HG02798 (cell line): Measurements from ENCODE around the gene OR10Z1.

Experiments
- ATAC-seq: cut with Tn5 transposase; IDR thresholded peaks from one replicate; pipeline ENCODE4 v1.9.1; 2021; ENCODE audit warnings: mild to moderate bottlenecking; ENCODE audit not compliant: unreplicated experiment, poor library complexity

Gene OR10Z1, protein sequence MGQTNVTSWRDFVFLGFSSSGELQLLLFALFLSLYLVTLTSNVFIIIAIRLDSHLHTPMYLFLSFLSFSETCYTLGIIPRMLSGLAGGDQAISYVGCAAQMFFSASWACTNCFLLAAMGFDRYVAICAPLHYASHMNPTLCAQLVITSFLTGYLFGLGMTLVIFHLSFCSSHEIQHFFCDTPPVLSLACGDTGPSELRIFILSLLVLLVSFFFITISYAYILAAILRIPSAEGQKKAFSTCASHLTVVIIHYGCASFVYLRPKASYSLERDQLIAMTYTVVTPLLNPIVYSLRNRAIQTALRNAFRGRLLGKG

GRCh38 chr1:158604968-158605367 lies at the start of gene OR10Z1:
OR10Z1 (plus strand) TSS chr1:158605268; CDS start chr1:158606439, 1,171 bp downstream.
- ATAC-seq, result no peak

DNA sequence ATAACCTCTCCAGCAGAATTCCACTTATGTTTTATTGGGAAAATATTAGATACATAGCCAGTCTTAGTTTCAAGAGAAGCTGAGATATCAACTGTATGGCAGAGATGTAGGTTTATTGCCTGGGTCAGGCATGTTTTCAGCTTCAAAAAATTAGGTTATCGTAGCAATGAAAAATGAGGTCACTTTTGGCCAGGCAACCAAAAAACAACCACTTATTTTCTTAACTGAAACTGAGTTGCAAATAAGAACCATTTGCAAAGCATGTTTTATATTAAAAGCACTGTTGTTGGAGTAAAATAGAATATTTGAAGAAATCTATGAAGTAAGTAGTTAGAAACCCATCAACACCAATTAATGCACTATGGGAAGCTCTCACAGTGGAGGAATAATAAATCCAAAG lies 45.4 kb upstream of the OR10Z1 start:
- ATAC-seq, result no peak

DNA sequence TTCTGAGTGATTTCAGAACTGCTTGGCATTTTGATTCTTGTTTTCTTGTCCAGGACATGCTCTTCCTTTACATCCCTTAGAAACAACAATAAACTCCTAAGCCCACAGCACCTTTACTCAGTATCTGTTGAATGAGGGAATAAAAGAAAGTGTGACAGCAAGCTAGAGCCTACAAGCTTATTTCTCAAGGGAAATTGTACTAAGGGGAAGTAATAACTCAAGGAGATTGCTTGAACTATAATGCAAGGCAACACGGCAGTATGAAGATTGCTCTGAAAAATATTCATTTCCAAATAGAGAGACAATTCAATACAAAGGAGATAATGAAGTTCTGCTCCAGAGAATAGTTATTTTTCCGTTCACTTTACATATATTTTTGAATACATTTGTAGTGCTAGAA lies 41.2 kb upstream of the OR10Z1 start:
- no peak for ATAC-seq

DNA sequence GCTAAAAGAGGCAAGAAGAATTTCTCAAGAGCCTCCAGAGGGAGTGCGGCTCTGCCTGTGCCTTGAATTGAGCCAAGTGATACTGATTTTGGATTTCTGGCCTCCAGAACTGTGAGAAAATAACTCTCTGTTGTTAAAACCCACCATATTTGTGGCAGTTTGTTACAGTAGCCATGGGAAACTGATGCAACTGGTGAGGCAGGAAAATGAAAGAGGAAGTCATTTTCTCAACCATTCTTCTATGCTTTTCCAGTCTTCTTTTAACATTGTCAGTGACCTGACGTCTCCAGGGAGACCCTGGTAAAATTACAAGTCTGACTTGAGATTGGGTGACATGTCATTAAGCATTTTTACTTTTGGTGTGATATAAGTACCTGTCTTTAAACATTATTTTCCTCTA lies 40.5 kb upstream of the OR10Z1 start:
- ATAC-seq, result no peak

GRCh38 chr1:158570480-158570879 lies 34.6 kb upstream of the OR10Z1 start, which contains the start of gene OR6P1:
OR6P1 (minus strand) TSS chr1:158570580; CDS start chr1:158563604, 6,976 bp downstream.
- ATAC-seq, result no peak

GRCh38 chr1:158572226-158572625 lies 32.8 kb upstream of the OR10Z1 start:
- no peak for ATAC-seq

- no peak for ATAC-seq
Observed at GRCh38 chr1:158577561-158577960, 27.5 kb upstream of the OR10Z1 start.

- no peak for ATAC-seq
Observed at GRCh38 chr1:158579733-158580132, 25.3 kb upstream of the OR10Z1 start, which contains the start of gene OR10X1. OR10X1 (minus strand) TSS chr1:158579899; CDS start chr1:158579899, 0 bp downstream.

- ATAC-seq, result no peak
Observed at GRCh38 chr1:158583962-158584361, 21.1 kb upstream of the OR10Z1 start.

- ATAC-seq, result no peak
Observed at GRCh38 chr1:158586942-158587341, 18.1 kb upstream of the OR10Z1 start.

- ATAC-seq, result no peak
Observed at GRCh38 chr1:158600735-158601134, 4.3 kb upstream of the OR10Z1 start.

- no peak for ATAC-seq
Observed at GRCh38 chr1:158607296-158607695, 2.2 kb downstream of the OR10Z1 start.

DNA sequence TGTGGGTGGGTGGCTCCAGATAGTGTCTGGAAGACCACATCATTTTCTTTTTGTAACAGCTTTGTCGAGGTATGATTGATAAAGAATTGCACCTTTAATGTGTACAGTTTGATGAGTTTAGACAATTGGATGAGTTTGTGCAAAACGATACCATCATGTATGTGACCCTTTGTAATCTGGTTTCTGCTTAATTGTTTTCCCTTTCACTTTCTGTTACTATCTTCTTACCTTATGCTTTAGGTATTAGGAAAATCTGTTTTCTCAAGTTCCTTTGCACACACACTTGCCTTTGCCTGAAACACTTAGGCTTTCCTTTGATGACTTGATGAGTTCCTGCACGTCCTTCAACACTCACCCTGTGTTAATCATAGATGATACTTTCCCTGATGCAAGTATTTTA lies 6.8 kb downstream of the OR10Z1 start:
- ATAC-seq, result no peak

DNA sequence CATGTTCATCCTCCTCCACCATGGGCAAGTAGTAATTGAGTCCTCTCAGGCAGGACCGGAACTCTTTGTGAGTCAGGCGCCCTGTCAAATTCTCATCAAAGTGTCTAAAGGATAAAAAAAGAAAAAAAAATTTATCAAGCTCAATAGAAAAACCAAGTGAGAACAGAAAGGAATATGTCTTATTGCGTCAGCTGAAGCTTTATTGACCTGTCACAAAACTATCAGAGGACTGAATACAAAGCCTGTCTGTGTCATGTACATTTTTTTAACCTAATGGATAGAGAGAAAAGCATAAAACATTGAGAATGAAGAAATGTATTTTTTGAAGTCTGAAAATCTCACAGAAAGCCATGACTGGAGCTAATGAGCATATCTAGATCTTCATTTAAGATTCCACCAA lies 8.7 kb downstream of the OR10Z1 start:
- ATAC-seq, result no peak

DNA sequence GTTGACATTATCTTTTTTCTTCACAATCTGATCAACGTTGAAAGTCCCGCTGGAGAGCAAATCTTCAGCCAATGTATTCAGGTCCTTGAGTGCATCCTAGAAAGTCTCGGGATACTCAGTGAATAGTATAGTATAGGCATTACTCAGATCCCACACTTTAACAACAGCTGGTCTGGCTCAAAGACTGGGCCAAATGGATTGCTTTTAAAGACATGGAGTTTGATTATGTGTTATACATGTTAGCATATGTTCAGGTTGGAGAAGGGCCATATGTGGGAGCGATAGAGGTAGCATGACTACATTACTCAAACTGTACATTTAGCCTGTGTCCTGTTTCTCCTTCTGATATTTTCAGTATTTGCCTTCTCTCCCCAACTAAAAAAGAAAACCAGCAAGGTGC lies 33.1 kb downstream of the OR10Z1 start:
- no peak for ATAC-seq

- ATAC-seq, result no peak
Observed at GRCh38 chr1:158638904-158639303, 33.8 kb downstream of the OR10Z1 start.

- ATAC-seq, result no peak
Observed at GRCh38 chr1:158644449-158644848, 39.4 kb downstream of the OR10Z1 start.

GRCh38 chr1:158646465-158646864 lies 41.4 kb downstream of the OR10Z1 start:
- ATAC-seq, result no peak

- ATAC-seq, result no peak
Observed at GRCh38 chr1:158649052-158649451, 44.0 kb downstream of the OR10Z1 start.

- no peak for ATAC-seq
Observed at GRCh38 chr1:158652721-158653334, 47.8 kb downstream of the OR10Z1 start.

DNA sequence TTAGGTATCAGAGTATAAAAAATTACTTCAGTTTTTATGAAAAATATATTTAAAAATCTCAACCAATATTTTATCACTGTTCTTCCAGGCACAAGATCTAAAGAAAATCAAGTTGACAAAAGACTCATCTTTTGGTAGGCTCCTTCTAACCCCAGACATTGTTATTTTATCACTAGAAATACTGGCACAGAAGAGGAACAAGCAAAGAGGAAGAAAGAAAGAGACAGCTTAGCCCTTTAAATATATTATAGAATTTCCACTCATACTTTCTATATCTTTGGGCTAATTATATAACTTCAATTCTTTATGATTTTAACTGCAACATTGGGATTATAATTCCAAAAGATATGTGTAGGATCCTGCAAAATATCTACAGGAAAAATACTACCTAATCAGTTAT lies 49.0 kb downstream of the OR10Z1 start:
- no peak for ATAC-seq

DNA sequence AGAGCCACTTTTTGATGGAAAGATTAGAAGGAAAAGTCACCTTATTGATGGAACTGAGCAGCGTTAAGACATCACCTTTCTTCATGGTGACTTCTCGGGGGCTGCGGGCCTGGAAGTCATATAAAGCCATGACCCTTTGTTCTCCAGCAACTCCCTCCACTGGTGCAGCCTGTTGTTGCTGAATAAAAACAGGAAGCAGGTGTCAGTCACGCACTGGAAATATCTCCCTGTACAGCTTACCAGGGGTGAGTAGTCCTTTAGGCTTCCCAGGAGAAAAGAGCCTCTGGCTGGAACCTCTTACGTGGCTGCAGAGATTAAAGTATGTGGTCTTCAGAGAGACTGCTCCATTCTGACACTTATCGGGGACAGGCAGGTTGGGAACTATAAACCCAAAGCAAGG lies 49.5 kb downstream of the OR10Z1 start:
- ATAC-seq, result no peak
